Measurements from ENCODE around the gene JCHAIN.
"Not testable (repeated sequence)": the region's sequence is repeated elsewhere in the genome, so short reads cannot be mapped to it uniquely, and the experiment has no call there.

JCHAIN gene

GRCh38 chr4:70666369-70666768 lies at the start of gene JCHAIN:
TSS of gene JCHAIN (minus strand) at chr4:70666508. CDS start at chr4:70666490, 18 bp downstream.
- Histone ChIP-seq H3K27ac (no peak within 1 kb of the TSS), H3K4me3 (no peak within 1 kb of the TSS)

DNA sequence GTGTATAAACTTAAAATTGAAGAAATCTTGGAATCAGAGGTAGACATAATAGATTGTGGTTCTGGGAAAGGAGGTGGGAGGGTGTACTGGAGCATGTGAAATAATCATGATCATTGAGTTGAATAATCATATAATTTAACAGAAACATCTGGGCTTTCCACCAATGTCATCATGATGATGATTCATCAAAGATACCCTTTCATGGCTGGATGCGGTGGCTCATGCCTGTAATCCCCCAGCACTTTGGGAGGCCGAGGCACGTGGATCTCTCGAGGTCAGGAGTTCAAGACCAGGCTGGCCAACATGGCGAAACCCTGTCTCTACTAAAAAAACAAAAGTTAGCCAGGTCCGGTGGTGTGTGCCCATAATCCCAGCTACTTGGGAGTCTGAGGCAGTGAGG lies 48.8 kb upstream of the JCHAIN start:
- Histone ChIP-seq H3K27ac (peak overlapping the region in 7 of 21 experiments; percentile 11 to 81 (median 35)), H3K4me3 (no peak overlapping the region)

GRCh38 chr4:70714079-70714887 lies 48.0 kb upstream of the JCHAIN start:
- Histone ChIP-seq H3K27ac (peak overlapping the region in 15 of 21 experiments; percentile 6 to 81 (median 53)), H3K4me3 (no peak overlapping the region)

GRCh38 chr4:70713453-70714078 lies 47.3 kb upstream of the JCHAIN start:
- peak overlapping the region in 18 of 21 experiments; percentile 0 to 81 (median 51) for H3K27ac ChIP-seq

GRCh38 chr4:70712604-70713452 lies 46.5 kb upstream of the JCHAIN start:
- peak overlapping the region in 17 of 21 experiments; percentile 0 to 81 (median 53) for H3K27ac ChIP-seq
- no peak overlapping the region for H3K4me3 ChIP-seq

More at GRCh38 chr4:70713453-70714078, 47.3 kb upstream of the JCHAIN start:
- H3K4me3 ChIP-seq: no peak overlapping the region

DNA sequence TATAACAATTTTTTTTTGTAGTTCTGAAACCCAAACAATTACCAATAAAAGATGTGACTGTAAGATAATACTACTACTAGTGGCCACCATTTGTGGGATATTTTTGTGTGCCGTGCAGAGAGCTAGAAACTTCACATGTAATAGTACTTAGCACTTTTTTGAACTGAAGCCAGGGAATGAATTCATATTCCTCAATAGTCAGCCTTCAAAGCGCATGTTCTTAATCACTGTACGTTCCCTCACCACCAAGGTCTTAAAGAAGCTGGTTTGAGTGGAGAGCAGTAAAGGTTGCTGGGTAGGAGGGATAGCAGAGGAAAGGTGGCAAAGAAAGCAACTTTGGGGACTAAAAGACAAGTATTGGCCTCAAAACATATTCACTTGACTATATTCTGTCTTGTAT lies 45.8 kb upstream of the JCHAIN start:
- H3K4me3 ChIP-seq: no peak overlapping the region
- peak overlapping the region in 5 of 21 experiments; percentile 45 to 81 (median 71) for H3K27ac ChIP-seq

DNA sequence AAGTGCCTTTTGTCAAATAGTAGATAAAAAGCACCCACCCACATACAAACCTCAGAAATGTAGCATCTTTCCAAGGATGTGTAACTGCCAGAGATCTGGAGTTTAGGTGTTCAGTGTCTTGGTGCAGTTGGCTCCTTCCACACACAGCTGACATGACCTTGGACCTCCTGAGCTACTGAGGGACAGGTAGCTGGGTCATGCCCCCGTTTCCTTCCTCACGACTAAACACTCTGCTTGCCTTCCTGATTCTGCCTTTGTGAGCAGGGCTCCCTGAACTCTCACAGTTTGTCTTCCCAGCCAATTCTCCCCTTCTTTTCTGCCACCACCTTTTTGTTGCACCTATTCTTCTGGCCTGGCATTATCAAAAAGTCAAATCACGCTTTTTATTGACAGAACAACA lies 45.3 kb upstream of the JCHAIN start:
- Histone ChIP-seq H3K4me3 (no peak overlapping the region), H3K27ac (peak overlapping the region in 3 of 21 experiments; percentile 55 to 81 (median 71))

GRCh38 chr4:70709611-70710205 lies 43.4 kb upstream of the JCHAIN start:
- Histone ChIP-seq H3K27ac (no peak overlapping the region), H3K4me3 (no peak overlapping the region)

- peak overlapping the region in 6 of 7 experiments; percentile 67 to 92 (median 72) for H3K4me3 ChIP-seq
- peak overlapping the region in 18 of 21 experiments; percentile 88 to 99 (median 96) for H3K27ac ChIP-seq
These were observed 40.2 kb upstream of the JCHAIN start for GRCh38 chr4:70706516-70706915.

- H3K27ac ChIP-seq: peak overlapping the region; percentile 82 to 99 (median 95)
- peak overlapping the region; percentile 67 to 95 (median 72) for H3K4me3 ChIP-seq
These were observed 39.7 kb upstream of the JCHAIN start for GRCh38 chr4:70706044-70706461.

GRCh38 chr4:70705183-70706043 lies 39.1 kb upstream of the JCHAIN start:
- H3K27ac ChIP-seq: peak overlapping the region; percentile 82 to 99 (median 95)
- H3K4me3 ChIP-seq: peak overlapping the region; percentile 67 to 95 (median 72)

- Histone ChIP-seq H3K4me3 (peak overlapping the region; percentile 67 to 95 (median 72)), H3K27ac (peak overlapping the region; percentile 82 to 99 (median 95))
These were observed 38.5 kb upstream of the JCHAIN start for GRCh38 chr4:70704931-70705182.

- Histone ChIP-seq H3K4me3 (peak overlapping the region; percentile 67 to 95 (median 72)), H3K27ac (peak overlapping the region; percentile 82 to 99 (median 95))
These were observed 38.1 kb upstream of the JCHAIN start for GRCh38 chr4:70704215-70704930.

DNA sequence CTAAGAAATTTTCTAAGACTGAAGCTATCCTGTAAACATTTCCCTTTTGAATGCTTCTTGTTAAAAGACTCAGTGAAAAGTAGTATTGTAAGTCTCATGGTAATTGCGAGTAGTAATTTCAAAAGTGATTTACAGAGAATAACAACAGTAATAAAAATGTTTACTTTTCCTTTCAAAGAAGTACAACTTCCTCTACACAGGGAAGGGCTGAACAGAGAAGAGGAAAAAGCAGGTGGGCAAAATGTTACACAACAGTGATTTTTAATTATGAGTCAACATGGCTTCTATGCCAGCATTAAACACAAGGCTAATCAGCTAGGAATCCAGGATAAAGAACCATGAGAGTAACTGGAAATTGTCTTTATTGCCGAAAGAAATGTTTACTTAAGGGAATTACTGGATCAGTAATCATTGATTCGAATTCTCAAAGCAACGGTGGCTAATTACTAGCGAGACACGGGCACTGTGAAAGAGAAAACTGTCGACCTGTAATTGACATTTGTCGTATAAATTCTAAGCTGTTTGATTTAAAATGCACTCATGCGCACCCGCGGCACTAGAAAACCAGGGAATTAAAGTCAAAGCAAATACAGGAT lies 37.4 kb upstream of the JCHAIN start:
- peak overlapping the region; percentile 82 to 99 (median 95) for H3K27ac ChIP-seq
- peak overlapping the region; percentile 67 to 95 (median 72) for H3K4me3 ChIP-seq

DNA sequence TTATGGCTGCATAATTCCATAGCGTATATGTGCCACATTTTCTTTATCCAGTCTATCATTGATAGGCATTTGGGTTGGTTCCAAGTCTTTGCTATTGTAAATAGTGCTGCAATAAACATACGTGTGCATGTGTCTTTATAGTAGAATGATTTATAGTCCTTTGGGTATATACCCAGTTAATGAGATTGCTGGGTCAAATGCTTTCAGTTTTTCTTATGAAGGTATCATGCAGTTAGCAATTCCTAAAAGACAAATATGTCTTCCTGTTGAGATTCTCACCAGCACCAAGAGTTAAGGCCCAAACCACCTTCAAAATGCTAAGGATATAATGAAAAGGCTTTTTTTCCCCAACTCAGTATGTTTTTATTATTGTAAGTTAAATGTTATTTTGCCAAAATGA lies 36.3 kb upstream of the JCHAIN start:
- H3K27ac ChIP-seq: peak overlapping the region in 5 of 21 experiments; percentile 20 to 98 (median 96)
- not testable (repeated sequence) for H3K4me3 ChIP-seq

- H3K27ac ChIP-seq: peak overlapping the region in 2 of 21 experiments; percentile 20 to 36
These were observed 35.0 kb upstream of the JCHAIN start for GRCh38 chr4:70701271-70701670.

GRCh38 chr4:70700712-70701111 lies 34.4 kb upstream of the JCHAIN start:
- H3K27ac ChIP-seq: peak overlapping the region in 2 of 21 experiments; percentile 11 to 17
- H3K4me3 ChIP-seq: no peak overlapping the region

More at GRCh38 chr4:70701271-70701670, 35.0 kb upstream of the JCHAIN start:
- no peak overlapping the region for H3K4me3 ChIP-seq

DNA sequence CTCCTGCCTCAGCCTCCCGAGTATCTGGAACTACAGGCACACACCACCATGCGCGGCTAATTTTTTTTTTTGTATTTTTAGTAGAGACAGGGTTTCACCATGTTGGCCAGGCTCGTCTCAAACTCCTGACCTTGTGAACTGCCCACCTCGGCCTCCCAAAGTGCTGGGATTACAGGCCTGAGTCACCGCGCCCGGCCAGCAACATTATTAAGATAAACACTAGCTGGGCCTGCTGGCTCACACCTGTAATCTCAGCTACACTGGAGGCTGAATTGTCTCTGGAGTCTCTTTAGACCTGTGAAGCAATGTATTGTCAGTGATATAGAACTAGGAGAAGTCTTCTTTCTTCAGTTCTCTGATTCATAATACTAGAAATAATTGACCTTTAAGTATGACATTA lies 32.1 kb upstream of the JCHAIN start:
- H3K27ac ChIP-seq, H3K4me3 ChIP-seq: not testable (repeated sequence)
